ENCODE results near the gene NTM. TPM values are rescaled to one million over a fixed set of nuclear protein-coding genes. Genes with fewer than 3 reads are reported as not detected.

The NTM gene
- total and polyA plus RNA-seq, 8 donors, result 0.04 to 4.4 (median 0.50) TPM

DNA sequence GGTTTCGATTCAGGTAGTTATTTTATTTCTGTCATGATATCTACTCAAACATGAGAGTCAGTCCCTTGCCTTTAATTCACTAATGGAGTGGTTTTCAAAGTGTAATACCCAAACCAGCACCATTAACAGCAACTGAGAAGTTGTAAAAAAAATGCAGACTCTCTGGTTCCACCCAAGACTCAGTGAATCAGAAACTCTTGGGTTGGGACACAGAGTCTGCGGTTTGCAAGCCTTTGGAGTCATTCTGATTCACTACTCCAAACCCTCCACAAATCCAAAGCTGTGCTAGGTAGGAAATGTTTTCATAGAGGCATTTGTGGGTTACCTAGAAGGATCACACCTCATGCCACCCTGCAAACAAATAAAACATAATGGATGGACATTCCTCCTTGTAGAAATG lies 340.1 kb downstream of the NTM start:
- TF ChIP-seq, protein P1, sequence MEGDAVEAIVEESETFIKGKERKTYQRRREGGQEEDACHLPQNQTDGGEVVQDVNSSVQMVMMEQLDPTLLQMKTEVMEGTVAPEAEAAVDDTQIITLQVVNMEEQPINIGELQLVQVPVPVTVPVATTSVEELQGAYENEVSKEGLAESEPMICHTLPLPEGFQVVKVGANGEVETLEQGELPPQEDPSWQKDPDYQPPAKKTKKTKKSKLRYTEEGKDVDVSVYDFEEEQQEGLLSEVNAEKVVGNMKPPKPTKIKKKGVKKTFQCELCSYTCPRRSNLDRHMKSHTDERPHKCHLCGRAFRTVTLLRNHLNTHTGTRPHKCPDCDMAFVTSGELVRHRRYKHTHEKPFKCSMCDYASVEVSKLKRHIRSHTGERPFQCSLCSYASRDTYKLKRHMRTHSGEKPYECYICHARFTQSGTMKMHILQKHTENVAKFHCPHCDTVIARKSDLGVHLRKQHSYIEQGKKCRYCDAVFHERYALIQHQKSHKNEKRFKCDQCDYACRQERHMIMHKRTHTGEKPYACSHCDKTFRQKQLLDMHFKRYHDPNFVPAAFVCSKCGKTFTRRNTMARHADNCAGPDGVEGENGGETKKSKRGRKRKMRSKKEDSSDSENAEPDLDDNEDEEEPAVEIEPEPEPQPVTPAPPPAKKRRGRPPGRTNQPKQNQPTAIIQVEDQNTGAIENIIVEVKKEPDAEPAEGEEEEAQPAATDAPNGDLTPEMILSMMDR (IDR thresholded peaks at IDR 0.05), result no peak
- H3K36me3 ChIP-seq, result no peaks in the 10 kb centered on the region
- no peaks in the 10 kb centered on the region for H3K9me3 ChIP-seq
- intact Hi-C loops (cut with DNase I), result no loop called here
- 62 to 69% methylated on average over 2 of the region's 2 CpGs for WGBS, 2 donors
- no peak overlapping the region for H3K4me3 ChIP-seq
- no peak overlapping the region for H3K27ac ChIP-seq
- DNase-seq (no peak), ATAC-seq (no peak), FAIRE-seq (no peak)
- H3K4me1 ChIP-seq, result no peaks in the 10 kb centered on the region
- no peaks in the 10 kb centered on the region for H3K27me3 ChIP-seq

GRCh38 chr11:131712897-131713296 lies 342.5 kb downstream of the NTM start:
- TF ChIP-seq, protein P1 (IDR thresholded peaks at IDR 0.05), result no peak

DNA sequence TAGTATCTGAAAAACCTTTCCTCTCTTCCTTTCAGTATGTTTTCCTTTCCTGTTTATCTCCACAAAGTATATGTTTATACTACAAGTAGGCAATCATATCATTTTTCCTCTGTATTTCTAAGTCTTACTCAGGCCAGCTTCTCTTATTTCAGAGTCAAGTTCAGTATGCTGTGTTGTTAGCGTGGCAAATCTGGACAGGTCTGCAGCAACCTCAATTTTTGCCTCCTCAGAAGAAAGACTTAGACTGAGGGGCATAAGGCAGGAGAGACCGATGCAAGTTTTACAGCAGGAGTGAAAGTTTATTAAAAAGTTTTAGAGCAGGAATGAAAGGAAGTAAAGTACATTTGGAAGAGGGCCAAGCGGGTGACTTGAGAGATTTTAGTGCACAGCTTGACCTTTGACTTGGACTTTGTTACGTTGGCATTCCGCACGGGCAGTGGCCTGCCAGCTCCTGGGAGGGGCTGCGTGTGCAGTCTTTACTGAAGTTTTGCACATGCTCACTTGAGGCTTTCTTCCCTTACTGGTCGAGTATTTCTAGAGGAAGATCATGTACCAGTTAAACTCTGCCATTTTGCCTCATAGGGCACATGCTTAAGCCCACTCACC lies 343.2 kb downstream of the NTM start:
- FAIRE-seq (no peak), ATAC-seq (no peak), DNase-seq (no peak)
- WGBS, 2 donors, result 67 to 77% methylated on average over 8 of the region's 8 CpGs
- intact Hi-C loops (cut with DNase I), result no loop called here
- no peaks in the 10 kb centered on the region for H3K36me3 ChIP-seq
- H3K4me1 ChIP-seq, result no peaks in the 10 kb centered on the region
- TF ChIP-seq, protein P1 (IDR thresholded peaks at IDR 0.05), result no peak
- no peaks in the 10 kb centered on the region for H3K27me3 ChIP-seq
- H3K9me3 ChIP-seq, result no peaks in the 10 kb centered on the region
- H3K4me3 ChIP-seq, result no peak overlapping the region
- no peak overlapping the region for H3K27ac ChIP-seq

More at GRCh38 chr11:131712897-131713296, 342.5 kb downstream of the NTM start:
- no peak for FAIRE-seq
- Histone ChIP-seq H3K27ac (no peak overlapping the region), H3K36me3 (no peaks in the 10 kb centered on the region), H3K4me1 (no peaks in the 10 kb centered on the region), H3K27me3 (no peaks in the 10 kb centered on the region), H3K4me3 (no peak overlapping the region), H3K9me3 (no peaks in the 10 kb centered on the region)
- intact Hi-C loops (cut with DNase I), result no loop called here
- no peak for ATAC-seq
- DNase-seq, result no peak
- 81% methylated on average over 5 of the region's 5 CpGs for WGBS, 2 donors

DNA sequence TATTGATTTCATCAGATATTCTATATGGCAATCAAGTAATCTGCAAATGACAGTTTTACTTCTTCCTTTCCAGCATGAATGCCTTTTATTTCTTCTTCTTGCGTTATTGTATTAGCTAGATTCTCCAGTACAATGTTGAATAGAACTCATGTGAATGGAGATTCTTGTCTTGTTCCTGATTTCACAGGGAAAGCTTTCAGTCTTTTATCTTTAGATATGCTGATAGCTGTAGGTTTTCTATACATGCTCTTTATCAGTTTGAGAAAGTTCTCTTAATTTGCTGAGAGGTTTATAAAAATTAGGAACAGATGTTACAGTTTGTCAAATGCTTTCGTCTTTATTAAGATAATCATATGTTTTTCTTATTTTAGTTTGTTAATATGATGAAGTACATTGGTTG lies 347.2 kb downstream of the NTM start:
- no peaks in the 10 kb centered on the region for H3K27me3 ChIP-seq
- intact Hi-C loops (cut with DNase I), result no loop called here
- no peak for FAIRE-seq
- H3K36me3 ChIP-seq, result no peaks in the 10 kb centered on the region
- H3K27ac ChIP-seq, result no peak overlapping the region
- H3K4me1 ChIP-seq, result no peaks in the 10 kb centered on the region
- no peaks in the 10 kb centered on the region for H3K9me3 ChIP-seq
- no peak overlapping the region for H3K4me3 ChIP-seq
- no peak for DNase-seq
- ATAC-seq, result no peak
- WGBS, 2 donors, result 72 to 89% methylated on average over 2 of the region's 2 CpGs
- TF ChIP-seq, protein P1 (IDR thresholded peaks at IDR 0.05), result no peak

DNA sequence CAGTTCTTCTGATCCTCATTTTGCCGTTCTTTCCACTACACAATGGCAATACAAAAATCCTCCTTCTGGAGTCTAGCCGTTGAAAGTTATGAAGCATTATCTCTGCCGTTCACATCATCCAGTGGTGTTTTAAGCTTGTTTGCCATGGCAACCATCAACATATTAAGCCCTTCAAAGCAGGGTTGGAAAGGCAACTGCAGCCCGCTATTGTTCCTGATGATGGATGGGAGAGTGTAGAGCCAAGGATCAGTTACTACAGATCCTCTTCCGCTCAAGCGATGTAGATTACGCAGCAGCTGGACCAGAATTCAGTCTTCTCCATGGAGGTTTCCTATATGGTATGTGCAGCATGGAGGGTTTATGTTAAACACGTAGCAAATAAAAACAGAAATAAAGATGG lies 352.7 kb downstream of the NTM start:
- Histone ChIP-seq H3K4me1 (no peaks in the 10 kb centered on the region), H3K4me3 (no peak overlapping the region), H3K27ac (no peak overlapping the region), H3K9me3 (no peaks in the 10 kb centered on the region), H3K27me3 (no peaks in the 10 kb centered on the region), H3K36me3 (no peaks in the 10 kb centered on the region)
- no peak for ATAC-seq
- no peak for FAIRE-seq
- intact Hi-C loops (cut with DNase I), result no loop called here
- WGBS, 2 donors, result 68 to 77% methylated on average over 8 of the region's 8 CpGs
- TF ChIP-seq, protein P1 (IDR thresholded peaks at IDR 0.05), result no peak
- DNase-seq, result no peak
